OCI-LY3 (cell line): ENCODE results near the gene PARD3B.

Experiments
- H2AFZ ChIP-seq: fragments of 200-600, 300-600 bp; shearing (Covaris generic); 2 replicates; pipeline ENCODE4 v1.6.0; 2014; ENCODE audit warnings: antibody characterized with exemption, low read depth, low read length
- H3K27ac ChIP-seq: fragments of 200-600, 300-600 bp; sonication (generic); 2 replicates; pipeline ENCODE4 v1.5.1; 2014; ENCODE audit warnings: mild to moderate bottlenecking, low read length, moderate library complexity, mixed read lengths
- H3K27me3 ChIP-seq: fragments of 200-600, 300-600 bp; sonication (generic); 2 replicates; pipeline ENCODE4 v1.6.1; 2014; ENCODE audit warnings: low read depth, low read length, mixed read lengths
- H3K36me3 ChIP-seq: fragments of 200-600, 300-600 bp; sonication (generic); replicated peaks from 2 replicates; pipeline ENCODE3; 2014; ENCODE audit warnings: low read depth, low read length, mixed read lengths
- H3K4me1 ChIP-seq: fragments of 300-600, 200-600 bp; sonication (generic); 2 replicates; pipeline ENCODE4 v1.6.1; 2014; ENCODE audit warnings: low read length, mixed read lengths
- H3K4me2 ChIP-seq: fragments of 200-600, 300-600 bp; sonication (generic); 2 replicates; pipeline ENCODE4 v1.6.1; 2014; ENCODE audit warnings: low read length, mixed read lengths
- H3K4me3 ChIP-seq: fragments of 300-600, 200-600 bp; sonication (generic); 2 replicates; pipeline ENCODE4 v1.5.1; 2014; ENCODE audit warnings: antibody characterized with exemption, mild to moderate bottlenecking, low read length, moderate library complexity
- H3K79me2 ChIP-seq: fragments of 300-600, 200-600 bp; shearing (Covaris generic); 2 replicates; pipeline ENCODE4 v1.6.1; 2014; ENCODE audit warnings: mild to moderate bottlenecking, low read length, mixed read lengths
- H3K9ac ChIP-seq: fragments of 300-600, 200-600 bp; shearing (Covaris generic); 2 replicates; pipeline ENCODE4 v1.6.0; 2014; ENCODE audit warnings: mild to moderate bottlenecking, low read length, moderate library complexity
- H3K9me3 ChIP-seq: fragments of 200-600, 300-600 bp; shearing (Covaris generic); 2 replicates; pipeline ENCODE4 v1.6.1; 2014; ENCODE audit warnings: low read length, mixed read lengths; ENCODE audit not compliant: insufficient read depth
- H4K20me1 ChIP-seq: fragments of 200-600, 300-600 bp; sonication (generic); 2 replicates; pipeline ENCODE4 v1.6.1; 2016; ENCODE audit warnings: low read length, mixed read lengths; ENCODE audit not compliant: insufficient read depth
- CTCF ChIP-seq: fragments of 200-600, 300-600 bp; sonication (generic); IDR thresholded peaks from 2 replicates; pipeline ENCODE4 v1.5.1; 2014; ENCODE audit warnings: antibody characterized with exemption, low read length, low read depth
- EZH2phosphoT487 ChIP-seq: fragments of 200-600 bp; shearing (Covaris generic); IDR thresholded peaks from 2 replicates; pipeline ENCODE4 v1.6.1; 2018; ENCODE audit warnings: antibody characterized with exemption, mixed run types, low read depth

PARD3B gene

GRCh38 chr2:205438241-205438640, 893.0 kb downstream of the PARD3B start:
- H3K4me1 ChIP-seq, result no peaks in the 10 kb centered on the region
- no peak overlapping the region for H3K27ac ChIP-seq
- H4K20me1 ChIP-seq, result no peaks in the 10 kb centered on the region
- H3K4me3 ChIP-seq, result no peak overlapping the region
- no peaks in the 10 kb centered on the region for H3K36me3 ChIP-seq
- H3K9ac ChIP-seq, result no peak overlapping the region
- H3K9me3 ChIP-seq, result no peaks in the 10 kb centered on the region
- TF ChIP-seq CTCF, result no peak
- TF ChIP-seq EZH2phosphoT487, result no peak
- H3K79me2 ChIP-seq, result no peaks in the 10 kb centered on the region
- H3K27me3 ChIP-seq, result no peaks in the 10 kb centered on the region
- no peak overlapping the region for H3K4me2 ChIP-seq
- H2AFZ ChIP-seq, result no peak overlapping the region

- Histone ChIP-seq H3K9me3 (no peaks in the 10 kb centered on the region), H4K20me1 (no peaks in the 10 kb centered on the region), H3K27ac (no peak overlapping the region), H3K27me3 (no peaks in the 10 kb centered on the region), H3K4me3 (no peak overlapping the region), H3K9ac (no peak overlapping the region), H3K4me1 (no peaks in the 10 kb centered on the region), H3K36me3 (no peaks in the 10 kb centered on the region), H2AFZ (no peak overlapping the region), H3K79me2 (no peaks in the 10 kb centered on the region), H3K4me2 (no peak overlapping the region)
- TF ChIP-seq EZH2phosphoT487 (no peak), CTCF (no peak)
These were observed 894.3 kb downstream of the PARD3B start for GRCh38 chr2:205439621-205440020.

DNA sequence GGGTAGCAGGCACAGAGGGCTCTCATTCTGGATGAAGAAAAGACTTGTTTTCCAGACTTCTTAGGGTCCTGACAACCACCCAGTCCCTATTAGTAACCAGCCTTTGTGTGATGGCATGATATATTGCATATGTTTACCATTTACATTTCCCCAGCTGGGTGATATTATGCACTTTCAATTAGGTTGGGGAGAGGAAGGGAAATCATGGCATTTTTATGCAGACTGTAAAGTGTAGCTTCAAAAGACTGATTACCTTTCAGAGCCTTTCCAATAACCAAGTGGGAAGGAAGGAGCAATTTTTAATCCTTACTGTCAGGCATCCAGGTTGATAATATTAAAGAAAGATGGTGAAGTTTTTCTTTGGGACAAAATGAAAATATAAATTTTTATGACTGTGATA, 896.2 kb downstream of the PARD3B start:
- no peak for TF ChIP-seq EZH2phosphoT487
- no peak for TF ChIP-seq CTCF
- H3K9me3 ChIP-seq, result no peaks in the 10 kb centered on the region
- no peaks in the 10 kb centered on the region for H4K20me1 ChIP-seq

DNA sequence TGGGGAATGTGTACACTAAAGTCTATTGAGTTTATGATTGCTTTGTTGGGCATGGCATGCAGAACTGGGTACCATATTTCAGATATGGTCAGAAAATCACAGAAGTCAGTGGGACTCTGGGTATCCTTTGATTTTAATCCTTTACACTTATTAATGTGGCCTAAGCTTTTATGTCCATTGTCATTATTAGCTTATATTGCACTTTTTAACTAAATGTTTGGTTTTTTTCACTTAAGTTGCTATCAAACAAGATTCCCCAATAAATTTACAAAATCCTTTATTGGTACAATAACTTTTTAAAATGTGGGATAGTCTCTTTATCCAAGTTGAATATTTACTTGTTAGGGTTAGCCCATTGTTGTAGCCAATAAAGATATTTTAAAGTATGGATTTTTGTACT, 902.9 kb downstream of the PARD3B start:
- no peaks in the 10 kb centered on the region for H3K36me3 ChIP-seq
- TF ChIP-seq EZH2phosphoT487 (no peak), CTCF (no peak)
- H3K4me2 ChIP-seq, result no peak overlapping the region

More for the DNA sequence above, 896.2 kb downstream of the PARD3B start:
- H3K4me3 ChIP-seq, result no peak overlapping the region
- H3K4me2 ChIP-seq, result no peak overlapping the region
- no peak overlapping the region for H3K27ac ChIP-seq
- no peaks in the 10 kb centered on the region for H3K27me3 ChIP-seq
- no peak overlapping the region for H3K9ac ChIP-seq
- H3K36me3 ChIP-seq, result no peaks in the 10 kb centered on the region
- no peaks in the 10 kb centered on the region for H3K79me2 ChIP-seq
- H3K4me1 ChIP-seq, result no peaks in the 10 kb centered on the region
- H2AFZ ChIP-seq, result no peak overlapping the region

More for the DNA sequence above, 902.9 kb downstream of the PARD3B start:
- Histone ChIP-seq H3K79me2 (no peaks in the 10 kb centered on the region), H3K27ac (no peak overlapping the region), H4K20me1 (no peaks in the 10 kb centered on the region), H3K27me3 (no peaks in the 10 kb centered on the region), H3K9me3 (no peaks in the 10 kb centered on the region), H3K9ac (no peak overlapping the region), H2AFZ (no peak overlapping the region), H3K4me3 (no peak overlapping the region), H3K4me1 (no peaks in the 10 kb centered on the region)
